H1 (cell line): ENCODE data around the gene RASSF4. TPM values are rescaled to one million over a fixed set of nuclear protein-coding genes. Genes with fewer than 3 reads are reported as not detected.

Source experiments
- CREB1 ChIP-seq: IDR thresholded peaks from 2 replicates; pipeline ENCODE4 v1.6.1; 2012; ENCODE audit warnings: inconsistent platforms
- HDAC2 ChIP-seq, 2 experiments: fragments of 300-600 bp in 1 of 2; sonication (generic) in 1 of 2; IDR thresholded peaks; 2 replicates each; pipeline ENCODE4 v1.6.1; 2011 to 2012; ENCODE audit warnings: low read depth in 2 of 2, low read length in 2 of 2, mild to moderate bottlenecking in 2 of 2, moderate library complexity in 2 of 2, borderline replicate concordance in 1 of 2, inconsistent platforms in 1 of 2
- RAD21 ChIP-seq, 2 experiments: IDR thresholded peaks in 1 of 2; conservative IDR thresholded peaks in 1 of 2; 2 replicates each; pipeline ENCODE4 v1.6.1; 2011; ENCODE audit warnings: low read depth in 2 of 2, low read length in 2 of 2, improper control_type of control experiment in 1 of 2, inconsistent platforms in 1 of 2, mild to moderate bottlenecking in 1 of 2, moderate library complexity in 1 of 2
- polyA plus RNA-seq, 7 experiments: library from polyadenylated mRNA; depleted of rRNA in 3 of 7; stranded (reverse) in 5 of 7; unstranded in 2 of 7; fragments of >200 nt in 5 of 7; fragments of 200-250 nt in 2 of 7; gene quantifications; 1 replicate in 5 of 7; 2 replicates in 1 of 7; 4 replicates in 1 of 7; pipeline versions ENCODE4 v1.2.1 to v1.2.3, GENCODE V29; 2011 to 2013; ENCODE audit warnings: missing spikeins in 2 of 7, mixed read lengths in 2 of 7
- total RNA-seq: library from RNA; stranded (reverse); fragmentation: NEBNext Ultra II Directional; extraction: Animal tissue kit (Norgen Biotek cat#: 25700); gene quantifications from 2 replicates; pipeline ENCODE4 v1.2.1, GENCODE V29; 2021

Gene RASSF4
- total and polyA plus RNA-seq, 2 of the 8 experiments (the other 6 are each of a cell fraction or from before 2014, with no cell fraction given): 14.3 to 14.5 TPM

DNA sequence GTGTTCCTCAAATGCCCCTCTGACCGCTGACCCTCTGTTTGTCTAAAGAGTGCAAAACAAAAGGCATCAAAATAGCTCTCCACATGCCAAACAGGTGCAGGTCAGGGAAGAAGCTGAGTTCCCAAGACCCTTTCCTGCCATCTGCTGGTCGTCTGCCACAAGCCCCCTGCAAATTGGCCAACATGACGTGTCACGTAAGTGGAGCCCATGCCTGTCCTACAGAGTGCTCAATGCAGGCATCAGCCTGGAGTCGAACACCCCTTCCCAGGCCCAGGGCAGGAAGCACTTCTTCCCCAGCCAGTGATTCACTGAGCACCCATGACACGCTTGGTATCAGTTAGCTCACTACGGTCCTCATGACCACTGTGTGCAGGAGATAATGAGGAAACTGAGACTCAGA lies 34.4 kb upstream of the RASSF4 start (continued):
- TF ChIP-seq HDAC2 (IDR thresholded peaks at IDR 0.05; ENCODE audit: borderline replicate concordance in 1 of 2, low read depth in 2 of 2, low read length in 2 of 2) (no peak), CREB1 (peak; percentile 71; the same call in 1 of the 2 replicates), RAD21 (IDR thresholded peaks at IDR 0.05 in 1 of 2, conservative IDR thresholded peaks at IDR 0.05 in 1 of 2; ENCODE audit: low read depth in 2 of 2, low read length in 2 of 2) (peak; percentile 86 to 91)
- TF ChIP-seq, all 59 proteins: peak for 9
